Body of pancreas (tissue), 4 donors: ENCODE results near the gene TAS2R30. TPM values are rescaled to one million over a fixed set of nuclear protein-coding genes. Genes with fewer than 3 reads are reported as not detected.

Experiments used
- ATAC-seq: fragments of 150-250 bp; one replicate; pipeline ENCODE4 v1.9.1; 2016
- DNase-seq, 4 donors: peaks; one replicate each; pipeline ENCODE4 v3.0.0-alpha.2; 2019
- H3K27ac ChIP-seq, 4 donors: fragments of 200-600 bp; sonication (generic); 1 replicate in 3 of 4; 2 replicates in 1 of 4; pipeline versions ENCODE4 v1.5.1 to v1.6.1; 2016 to 2019; ENCODE audit warnings: mild to moderate bottlenecking in 1 of 4, mixed read lengths in 1 of 4, moderate library complexity in 1 of 4
- H3K27me3 ChIP-seq, 2 donors: fragments of 200-600 bp; sonication (generic); one replicate each; pipeline ENCODE4 v1.6.0; 2016; ENCODE audit warnings: mild to moderate bottlenecking in 1 of 2
- H3K36me3 ChIP-seq, 2 donors: fragments of 200-600 bp; sonication (generic); replicated peaks in 1 of 2; 2 replicates each; pipeline ENCODE4 v1.5.1; 2016; ENCODE audit warnings: low read depth in 2 of 2; ENCODE audit not compliant: insufficient read depth in 1 of 2
- H3K4me1 ChIP-seq: fragments of 200-600 bp; sonication (generic); one replicate; pipeline ENCODE4 v1.6.0; 2016
- H3K4me3 ChIP-seq, 2 donors: fragments of 200-600 bp; sonication (generic); 1 replicate in 1 of 2; 2 replicates in 1 of 2; pipeline ENCODE4 v1.5.1; 2016 to 2019
- H3K9me3 ChIP-seq, 3 donors: fragments of 200-600 bp; sonication (generic); 1 replicate in 2 of 3; 2 replicates in 1 of 3; pipeline ENCODE4 v1.5.1; 2016
- POLR2A ChIP-seq, 3 donors: fragments of 450-650 bp; IDR thresholded peaks; one replicate each; pipeline ENCODE4 v1.6.1; 2016; ENCODE audit warnings: antibody characterized with exemption in 3 of 3, mild to moderate bottlenecking in 2 of 3
- WGBS, 2 donors: methylation state at CpG; one replicate each; pipeline ENCODE4 v1.1.5; 2017; 5-methylcytosine and 5-hydroxymethylcytosine counted together
- intact Hi-C: fragments of 100-400 bp; cut with DNase I; formaldehyde crosslinking; loops from one replicate; pipeline ENCODE4 v1.15.1; 2023
- total RNA-seq, 2 donors: library from RNA; depleted of rRNA; stranded (reverse); fragments of >200 nt; gene quantifications; one replicate each; pipeline ENCODE4 v1.1.0, GENCODE V29; 2016
- TF ChIP-seq, protein P1 (sequence below), 7 experiments: fragments of 450-650 bp in 4 of 7; fragments of 200-600 bp in 3 of 7; sonication (generic) in 3 of 7; IDR thresholded peaks; one replicate each; pipeline ENCODE4 v1.5.1; 2016 to 2019; ENCODE audit warnings: antibody characterized with exemption in 7 of 7

TAS2R30 gene
- total RNA-seq, 2 donors from 2014 or later: 9.2 to 12.2 TPM

DNA sequence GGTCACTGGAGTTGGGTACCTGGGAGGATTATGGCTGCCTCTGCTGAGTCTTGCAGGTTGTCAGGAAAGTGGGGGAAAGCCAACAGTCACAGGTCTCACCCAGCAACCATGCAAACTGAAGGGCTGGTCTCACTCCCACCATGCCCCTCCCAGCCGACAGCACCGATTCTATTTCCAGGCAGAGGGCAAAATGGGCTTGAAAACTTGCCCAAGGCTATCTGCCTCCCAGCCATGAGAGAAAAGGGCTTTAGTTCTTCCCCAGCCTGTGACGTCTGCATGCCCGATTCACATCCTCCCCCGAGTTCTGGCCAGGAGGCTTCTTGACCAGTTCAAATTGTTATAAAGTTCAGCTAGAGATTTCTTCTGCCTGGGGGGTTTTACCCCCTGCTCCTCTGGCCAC, 9.9 kb upstream of the TAS2R30 start:
- intact Hi-C loops: no loop called here
- no peaks in the 10 kb centered on the region for H3K27me3 ChIP-seq
- H3K4me3 ChIP-seq: no peak overlapping the region
- H3K9me3 ChIP-seq: peaks cover 0 to 17% (median 0%) of the 10 kb centered on the region in 3 donors
- ATAC-seq: no peak
- no peaks in the 10 kb centered on the region for H3K36me3 ChIP-seq
- H3K27ac ChIP-seq: no peak overlapping the region
- WGBS, 2 donors: 90 to 97% methylated on average over 5 of the region's 5 CpGs
- no peak for DNase-seq
- TF ChIP-seq, protein P1, sequence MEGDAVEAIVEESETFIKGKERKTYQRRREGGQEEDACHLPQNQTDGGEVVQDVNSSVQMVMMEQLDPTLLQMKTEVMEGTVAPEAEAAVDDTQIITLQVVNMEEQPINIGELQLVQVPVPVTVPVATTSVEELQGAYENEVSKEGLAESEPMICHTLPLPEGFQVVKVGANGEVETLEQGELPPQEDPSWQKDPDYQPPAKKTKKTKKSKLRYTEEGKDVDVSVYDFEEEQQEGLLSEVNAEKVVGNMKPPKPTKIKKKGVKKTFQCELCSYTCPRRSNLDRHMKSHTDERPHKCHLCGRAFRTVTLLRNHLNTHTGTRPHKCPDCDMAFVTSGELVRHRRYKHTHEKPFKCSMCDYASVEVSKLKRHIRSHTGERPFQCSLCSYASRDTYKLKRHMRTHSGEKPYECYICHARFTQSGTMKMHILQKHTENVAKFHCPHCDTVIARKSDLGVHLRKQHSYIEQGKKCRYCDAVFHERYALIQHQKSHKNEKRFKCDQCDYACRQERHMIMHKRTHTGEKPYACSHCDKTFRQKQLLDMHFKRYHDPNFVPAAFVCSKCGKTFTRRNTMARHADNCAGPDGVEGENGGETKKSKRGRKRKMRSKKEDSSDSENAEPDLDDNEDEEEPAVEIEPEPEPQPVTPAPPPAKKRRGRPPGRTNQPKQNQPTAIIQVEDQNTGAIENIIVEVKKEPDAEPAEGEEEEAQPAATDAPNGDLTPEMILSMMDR (IDR thresholded peaks at IDR 0.05): no peak
- TF ChIP-seq POLR2A (IDR thresholded peaks at IDR 0.05): no peak
- no peaks in the 10 kb centered on the region for H3K4me1 ChIP-seq

DNA sequence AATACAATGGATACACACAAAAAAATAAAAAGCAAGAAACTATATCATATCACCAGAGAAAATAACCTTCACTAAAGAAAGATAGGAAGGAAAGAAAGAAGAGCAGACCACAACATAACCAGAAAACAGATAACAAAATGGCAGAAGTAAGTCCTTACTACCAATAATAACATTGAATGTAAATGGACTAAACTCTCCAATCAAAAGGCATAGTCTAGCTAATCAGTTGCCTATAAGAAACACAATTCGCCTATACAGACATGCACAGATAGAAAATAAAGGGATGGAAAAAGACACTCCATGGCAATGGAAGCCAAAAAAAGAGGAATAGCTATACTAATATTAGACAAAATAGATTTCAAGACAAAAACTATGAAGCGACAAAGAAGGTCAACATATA, 8.9 kb upstream of the TAS2R30 start:
- TF ChIP-seq POLR2A (IDR thresholded peaks at IDR 0.05): no peak
- TF ChIP-seq, protein P1 (IDR thresholded peaks at IDR 0.05): no peak
- Histone ChIP-seq H3K27ac (no peak overlapping the region), H3K9me3 (peaks cover 0 to 17% (median 0%) of the 10 kb centered on the region in 3 donors), H3K36me3 (no peaks in the 10 kb centered on the region), H3K4me1 (no peaks in the 10 kb centered on the region), H3K27me3 (no peaks in the 10 kb centered on the region), H3K4me3 (no peak overlapping the region)
- no peak for DNase-seq
- 80 to 100% methylated on average over 2 of the region's 2 CpGs for WGBS, 2 donors
- intact Hi-C loops: no loop called here
- ATAC-seq: no peak

DNA sequence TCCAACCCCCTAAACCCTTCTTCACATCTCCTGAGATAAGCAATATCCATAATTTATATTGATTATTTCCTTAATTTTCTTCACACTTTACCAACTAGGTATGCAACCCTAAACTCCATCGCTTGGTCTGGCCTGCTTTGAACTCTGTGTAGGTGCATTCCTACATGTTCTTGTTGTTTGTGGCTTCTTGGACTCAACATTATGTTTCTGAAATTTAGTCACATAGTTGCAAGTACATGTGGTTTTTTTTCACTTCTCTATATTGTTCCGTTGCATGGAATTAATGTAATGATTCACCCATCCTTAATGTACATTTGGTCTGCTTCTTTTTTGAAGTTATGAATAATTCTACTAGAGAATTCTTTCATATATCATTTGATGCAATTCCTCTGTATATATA, 1.6 kb upstream of the TAS2R30 start:
- Histone ChIP-seq H3K36me3 (no peaks in the 10 kb centered on the region), H3K27ac (no peak overlapping the region), H3K9me3 (no peaks in the 10 kb centered on the region), H3K4me3 (no peak overlapping the region), H3K4me1 (no peaks in the 10 kb centered on the region), H3K27me3 (no peaks in the 10 kb centered on the region)
- 72 to 86% methylated on average over 2 of the region's 2 CpGs for WGBS, 2 donors
- no peak for TF ChIP-seq POLR2A (IDR thresholded peaks at IDR 0.05)
- TF ChIP-seq, protein P1 (IDR thresholded peaks at IDR 0.05): no peak
- intact Hi-C loops: no loop called here
- ATAC-seq (no peak), DNase-seq (no peak)

DNA sequence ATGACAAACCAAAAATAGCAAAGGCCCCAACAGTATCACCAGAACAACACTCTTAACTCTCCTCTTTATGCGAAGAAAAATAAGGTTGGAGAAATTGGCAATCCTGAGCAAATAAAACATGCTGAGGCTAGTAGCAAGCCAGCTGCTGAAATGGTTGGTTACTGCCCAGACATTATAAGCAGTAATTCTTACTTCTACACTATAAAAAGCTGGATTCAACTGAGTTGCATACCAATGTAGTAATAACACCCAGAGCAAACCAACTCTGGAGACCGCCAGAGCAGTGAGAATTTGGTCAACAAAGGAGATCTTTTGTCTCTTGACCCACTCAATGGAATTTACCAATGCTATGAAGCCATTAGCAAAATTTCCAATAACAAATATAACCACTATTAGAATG, 628 bp downstream of the TAS2R30 start:
- Histone ChIP-seq H3K36me3 (no peaks in the 10 kb centered on the region), H3K4me1 (no peaks in the 10 kb centered on the region), H3K27ac (no peak overlapping the region), H3K27me3 (no peaks in the 10 kb centered on the region), H3K9me3 (no peaks in the 10 kb centered on the region), H3K4me3 (no peak overlapping the region)
- WGBS, 2 donors: 82 to 91% methylated on average over 2 of the region's 2 CpGs
- intact Hi-C loops: no loop called here
- ATAC-seq (no peak), DNase-seq (no peak)
- TF ChIP-seq, protein P1 (IDR thresholded peaks at IDR 0.05): no peak
- no peak for TF ChIP-seq POLR2A (IDR thresholded peaks at IDR 0.05)

DNA sequence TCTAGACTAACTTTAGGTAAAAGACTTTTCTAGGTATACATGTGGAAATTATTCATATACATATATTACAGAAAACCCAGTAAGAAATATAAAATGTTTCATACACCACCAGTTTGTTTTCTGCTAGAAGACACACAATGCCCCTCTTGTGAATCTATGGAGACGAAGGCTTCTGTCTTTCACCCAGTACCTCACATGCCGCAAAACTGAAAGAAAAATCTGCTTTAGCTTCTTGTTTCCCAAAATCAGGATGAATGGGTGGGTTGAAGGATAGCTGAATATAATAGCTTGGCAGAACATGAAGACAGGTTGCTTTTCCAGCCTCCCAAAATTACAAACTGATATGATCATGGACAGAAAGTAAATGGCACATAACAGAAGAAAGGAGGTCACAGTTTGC, 1.3 kb downstream of the TAS2R30 start:
- TF ChIP-seq, protein P1 (IDR thresholded peaks at IDR 0.05): no peak
- TF ChIP-seq POLR2A (IDR thresholded peaks at IDR 0.05): no peak
- no peak for ATAC-seq
- no peaks in the 10 kb centered on the region for H3K36me3 ChIP-seq
- no peaks in the 10 kb centered on the region for H3K27me3 ChIP-seq
- no peaks in the 10 kb centered on the region for H3K9me3 ChIP-seq
- no peak for DNase-seq
- WGBS, 2 donors: 94 to 95% methylated on average over 2 of the region's 2 CpGs
- H3K4me3 ChIP-seq: no peak overlapping the region
- H3K27ac ChIP-seq: no peak overlapping the region
- H3K4me1 ChIP-seq: no peaks in the 10 kb centered on the region
- intact Hi-C loops: no loop called here
